Measurements from ENCODE around the gene VSTM4. TPM values are rescaled to one million over a fixed set of nuclear protein-coding genes. Genes with fewer than 3 reads are reported as not detected.

VSTM4 gene
- total RNA-seq, 1 experiment from 2014 or later: 0.07 TPM

DNA sequence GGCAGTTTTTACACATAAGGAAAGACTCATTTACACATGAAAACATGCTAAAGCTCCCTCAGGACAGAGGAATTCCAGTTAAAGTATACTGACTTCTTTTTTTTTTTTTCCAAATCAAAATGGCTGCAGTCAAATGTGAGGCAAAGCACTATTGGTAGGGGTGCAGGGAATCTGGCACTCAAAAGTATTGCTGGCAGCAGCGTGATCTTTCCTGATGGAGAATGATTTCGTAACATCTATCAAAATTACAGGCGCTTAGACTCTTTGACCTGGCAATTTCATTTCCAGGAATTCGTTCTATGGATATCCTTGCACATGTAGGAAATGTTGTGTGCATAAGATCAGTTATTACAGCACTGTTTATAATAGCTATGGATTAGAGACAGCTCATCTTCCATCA is 65.7 kb downstream of the VSTM4 start:
- Histone ChIP-seq H3K9me2 (ENCODE audit: insufficient read depth) (no peaks in the 10 kb centered on the region), H2AFZ (ENCODE audit: low read depth, low read length, poor library complexity, severe bottlenecking) (no peak overlapping the region), H3K9ac (ENCODE audit: low read length) (no peak overlapping the region), H3K4me3 (replicated peaks in 1 of 2; ENCODE audit: low read depth in 1 of 2, low read length in 2 of 2) (no peak overlapping the region), H3K9me3 (ENCODE audit: control insufficient read depth in 1 of 2, insufficient read depth in 1 of 2, low read depth in 1 of 2, low read length in 2 of 2) (no peaks in the 10 kb centered on the region), H3K36me3 (ENCODE audit: control insufficient read depth in 1 of 2, insufficient read depth in 2 of 2, low read length in 2 of 2) (no peaks in the 10 kb centered on the region), H3K79me2 (ENCODE audit: insufficient read depth, low read length) (no peaks in the 10 kb centered on the region), H3K27me3 (ENCODE audit: insufficient read depth, low read length) (peaks cover 74% of the 10 kb centered on the region), H3K27ac (ENCODE audit: low read depth, low read length) (no peak overlapping the region), H4K20me1 (ENCODE audit: insufficient read depth) (no peaks in the 10 kb centered on the region), H3K4me2 (ENCODE audit: low read length) (no peak overlapping the region), H3K4me1 (ENCODE audit: control insufficient read depth in 1 of 2, insufficient read depth in 2 of 2, low read length in 2 of 2) (no peaks in the 10 kb centered on the region)
- RAD21 ChIA-PET (ENCODE audit: low non-redundant PET in 1 of 2, low total read pairs in 2 of 2, uncharacterized antibody in 2 of 2, unreplicated experiment in 2 of 2): no interaction called here
- ATAC-seq: no peak
- BruUV-seq (replicated peaks): no TSS peak
- DNase-seq (ENCODE audit: low read depth, low spot score): no peak
- intact Hi-C loops (cut with micrococcal nuclease): no loop called here
- CTCF ChIA-PET: no interaction called here
- TF ChIP-seq SRF (IDR thresholded peaks at IDR 0.05; ENCODE audit: low read depth) (no peak), TCF7L2 (IDR thresholded peaks at IDR 0.05; ENCODE audit: borderline replicate concordance, extremely low read depth, insufficient read depth, insufficient read length) (no peak), POLR2AphosphoS5 (IDR thresholded peaks at IDR 0.05; ENCODE audit: low read depth, low read length) (no peak), SIN3A (IDR thresholded peaks at IDR 0.05; ENCODE audit: low read depth) (no peak), ZNF274 (IDR thresholded peaks at IDR 0.05; ENCODE audit: low read depth, low read length) (no peak), YY1 (IDR thresholded peaks at IDR 0.05; ENCODE audit: extremely low read depth, insufficient replicate concordance, low read depth, low read length) (no peak), FOSL1 (IDR thresholded peaks at IDR 0.05; ENCODE audit: low read depth) (no peak), EZH2 (IDR thresholded peaks at IDR 0.05) (no peak), RAD21 (IDR thresholded peaks at IDR 0.05; ENCODE audit: low read depth) (no peak)
- TF ChIP-seq, protein P1, sequence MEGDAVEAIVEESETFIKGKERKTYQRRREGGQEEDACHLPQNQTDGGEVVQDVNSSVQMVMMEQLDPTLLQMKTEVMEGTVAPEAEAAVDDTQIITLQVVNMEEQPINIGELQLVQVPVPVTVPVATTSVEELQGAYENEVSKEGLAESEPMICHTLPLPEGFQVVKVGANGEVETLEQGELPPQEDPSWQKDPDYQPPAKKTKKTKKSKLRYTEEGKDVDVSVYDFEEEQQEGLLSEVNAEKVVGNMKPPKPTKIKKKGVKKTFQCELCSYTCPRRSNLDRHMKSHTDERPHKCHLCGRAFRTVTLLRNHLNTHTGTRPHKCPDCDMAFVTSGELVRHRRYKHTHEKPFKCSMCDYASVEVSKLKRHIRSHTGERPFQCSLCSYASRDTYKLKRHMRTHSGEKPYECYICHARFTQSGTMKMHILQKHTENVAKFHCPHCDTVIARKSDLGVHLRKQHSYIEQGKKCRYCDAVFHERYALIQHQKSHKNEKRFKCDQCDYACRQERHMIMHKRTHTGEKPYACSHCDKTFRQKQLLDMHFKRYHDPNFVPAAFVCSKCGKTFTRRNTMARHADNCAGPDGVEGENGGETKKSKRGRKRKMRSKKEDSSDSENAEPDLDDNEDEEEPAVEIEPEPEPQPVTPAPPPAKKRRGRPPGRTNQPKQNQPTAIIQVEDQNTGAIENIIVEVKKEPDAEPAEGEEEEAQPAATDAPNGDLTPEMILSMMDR (IDR thresholded peaks at IDR 0.05 in 2 of 3, conservative IDR thresholded peaks at IDR 0.05 in 1 of 3; ENCODE audit: borderline replicate concordance in 1 of 3, insufficient read depth in 1 of 3, low read depth in 2 of 3, low read length in 2 of 3): no peak
- TF ChIP-seq, protein P2, sequence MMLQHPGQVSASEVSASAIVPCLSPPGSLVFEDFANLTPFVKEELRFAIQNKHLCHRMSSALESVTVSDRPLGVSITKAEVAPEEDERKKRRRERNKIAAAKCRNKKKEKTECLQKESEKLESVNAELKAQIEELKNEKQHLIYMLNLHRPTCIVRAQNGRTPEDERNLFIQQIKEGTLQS (IDR thresholded peaks at IDR 0.05): no peak
- POLR2A ChIA-PET: no interaction called here
